ENCODE data around the gene IL1R1.

The IL1R1 gene

GRCh38 chr2:102154946-102155702 is 12.6 kb downstream of the IL1R1 start:
- no peak for TF ChIP-seq CTCF (IDR thresholded peaks at IDR 0.05; ENCODE audit: low read depth, low read length)
- no peaks in the 10 kb centered on the region for H3K4me1 ChIP-seq
- DNase-seq: no peak
- no peaks in the 10 kb centered on the region for H3K27me3 ChIP-seq
- H3K9me3 ChIP-seq: no peaks in the 10 kb centered on the region
- no peaks in the 10 kb centered on the region for H3K36me3 ChIP-seq
- no peak overlapping the region for H3K4me3 ChIP-seq (ENCODE audit: low read depth, low read length)

- no peak for TF ChIP-seq CTCF (IDR thresholded peaks at IDR 0.05; ENCODE audit: low read depth, low read length)
- no peaks in the 10 kb centered on the region for H3K27me3 ChIP-seq
- H3K4me1 ChIP-seq: no peaks in the 10 kb centered on the region
- no peaks in the 10 kb centered on the region for H3K9me3 ChIP-seq
- no peaks in the 10 kb centered on the region for H3K36me3 ChIP-seq
- DNase-seq: no peak
- H3K4me3 ChIP-seq (ENCODE audit: low read depth, low read length): no peak overlapping the region
Observed at GRCh38 chr2:102155703-102156515, 13.4 kb downstream of the IL1R1 start.

GRCh38 chr2:102158011-102158755 is 15.6 kb downstream of the IL1R1 start:
- Histone ChIP-seq H3K4me3 (ENCODE audit: low read depth, low read length) (no peak overlapping the region), H3K27me3 (no peaks in the 10 kb centered on the region), H3K36me3 (no peaks in the 10 kb centered on the region), H3K9me3 (no peaks in the 10 kb centered on the region), H3K4me1 (no peaks in the 10 kb centered on the region)
- TF ChIP-seq CTCF (IDR thresholded peaks at IDR 0.05; ENCODE audit: low read depth, low read length): no peak
- no peak for DNase-seq

- DNase-seq: no peak
- H3K27me3 ChIP-seq: no peaks in the 10 kb centered on the region
- H3K36me3 ChIP-seq: no peaks in the 10 kb centered on the region
- TF ChIP-seq CTCF (IDR thresholded peaks at IDR 0.05; ENCODE audit: low read depth, low read length): no peak
- H3K4me3 ChIP-seq (ENCODE audit: low read depth, low read length): no peak overlapping the region
- no peaks in the 10 kb centered on the region for H3K4me1 ChIP-seq
- no peaks in the 10 kb centered on the region for H3K9me3 ChIP-seq
Observed at GRCh38 chr2:102159295-102159694, 16.7 kb downstream of the IL1R1 start.

- Histone ChIP-seq H3K4me1 (no peaks in the 10 kb centered on the region), H3K36me3 (no peaks in the 10 kb centered on the region), H3K27me3 (no peaks in the 10 kb centered on the region), H3K4me3 (ENCODE audit: low read depth, low read length) (no peak overlapping the region), H3K9me3 (no peaks in the 10 kb centered on the region)
- DNase-seq: no peak
- TF ChIP-seq CTCF (IDR thresholded peaks at IDR 0.05; ENCODE audit: low read depth, low read length): peak; percentile 22
Observed at GRCh38 chr2:102166189-102166845, 23.8 kb downstream of the IL1R1 start.
